Peyer's patch (tissue), 4 donors: ENCODE results near the gene PRKCZ.

Experiments used
- POLR2A ChIP-seq, 2 donors: fragments of 450-650 bp; IDR thresholded peaks; one replicate each; pipeline ENCODE4 v1.5.1; 2017; ENCODE audit warnings: antibody characterized with exemption in 2 of 2, mild to moderate bottlenecking in 2 of 2, moderate library complexity in 2 of 2
- TF ChIP-seq, protein P1 (sequence below), 6 experiments: fragments of 450-650 bp in 4 of 6; fragments of 200-600 bp in 2 of 6; sonication (generic) in 1 of 6; IDR thresholded peaks; one replicate each; pipeline ENCODE4 v1.5.1; 2017 to 2019; ENCODE audit warnings: antibody characterized with exemption in 6 of 6, mild to moderate bottlenecking in 3 of 6, moderate library complexity in 1 of 6

- TF ChIP-seq, protein P1, sequence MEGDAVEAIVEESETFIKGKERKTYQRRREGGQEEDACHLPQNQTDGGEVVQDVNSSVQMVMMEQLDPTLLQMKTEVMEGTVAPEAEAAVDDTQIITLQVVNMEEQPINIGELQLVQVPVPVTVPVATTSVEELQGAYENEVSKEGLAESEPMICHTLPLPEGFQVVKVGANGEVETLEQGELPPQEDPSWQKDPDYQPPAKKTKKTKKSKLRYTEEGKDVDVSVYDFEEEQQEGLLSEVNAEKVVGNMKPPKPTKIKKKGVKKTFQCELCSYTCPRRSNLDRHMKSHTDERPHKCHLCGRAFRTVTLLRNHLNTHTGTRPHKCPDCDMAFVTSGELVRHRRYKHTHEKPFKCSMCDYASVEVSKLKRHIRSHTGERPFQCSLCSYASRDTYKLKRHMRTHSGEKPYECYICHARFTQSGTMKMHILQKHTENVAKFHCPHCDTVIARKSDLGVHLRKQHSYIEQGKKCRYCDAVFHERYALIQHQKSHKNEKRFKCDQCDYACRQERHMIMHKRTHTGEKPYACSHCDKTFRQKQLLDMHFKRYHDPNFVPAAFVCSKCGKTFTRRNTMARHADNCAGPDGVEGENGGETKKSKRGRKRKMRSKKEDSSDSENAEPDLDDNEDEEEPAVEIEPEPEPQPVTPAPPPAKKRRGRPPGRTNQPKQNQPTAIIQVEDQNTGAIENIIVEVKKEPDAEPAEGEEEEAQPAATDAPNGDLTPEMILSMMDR (IDR thresholded peaks at IDR 0.05): no peak
- no peak for TF ChIP-seq POLR2A (IDR thresholded peaks at IDR 0.05)
Observed at GRCh38 chr1:2109581-2110021, 59.4 kb downstream of the PRKCZ start.
